Activated naive CD8-positive, alpha-beta T cell treated with anti-CD3 and anti-CD28 coated beads, Interleukin-2, amount 50 U/mL, for 24 hours (primary cell): ENCODE results near the gene CCDC92B.
"Not testable (repeated sequence)": the region's sequence is repeated elsewhere in the genome, so short reads cannot be mapped to it uniquely, and the experiment has no call there.

Experiments used
- ATAC-seq: fragments of 150-1000 bp; cut with Tn5 transposase; one replicate; pipeline ENCODE4 v1.10.0; 2021
- DNase-seq: peaks from one replicate; pipeline ENCODE4 v3.0.0; 2021
- H3K27ac Mint-ChIP-seq: one replicate; pipeline ENCODE4 v1.8.0; 2021; ENCODE audit warnings: mild to moderate bottlenecking, mixed read lengths
- H3K27me3 Mint-ChIP-seq: one replicate; pipeline ENCODE4 v1.8.0; 2021; ENCODE audit warnings: mixed read lengths
- H3K36me3 Mint-ChIP-seq: one replicate; pipeline ENCODE4 v1.8.0; 2021; ENCODE audit warnings: low read depth, mixed read lengths
- H3K4me1 Mint-ChIP-seq: one replicate; pipeline ENCODE4 v1.8.0; 2021; ENCODE audit warnings: mixed read lengths
- H3K4me3 Mint-ChIP-seq: one replicate; pipeline ENCODE4 v1.8.0; 2021; ENCODE audit warnings: mild to moderate bottlenecking, moderate library complexity, mixed read lengths
- H3K9me3 Mint-ChIP-seq: one replicate; pipeline ENCODE4 v1.8.0; 2021; ENCODE audit warnings: mixed read lengths

Gene CCDC92B

GRCh38 chr17:2705888-2706795 lies 43.3 kb downstream of the CCDC92B start:
- DNase-seq (no peak), ATAC-seq (no peak)
- Mint-ChIP-seq H3K9me3 (no peaks in the 10 kb centered on the region), H3K4me3 (no peak overlapping the region), H3K36me3 (peaks cover 30% of the 10 kb centered on the region), H3K27me3 (no peaks in the 10 kb centered on the region), H3K4me1 (peaks cover 31% of the 10 kb centered on the region), H3K27ac (no peak overlapping the region)

- Mint-ChIP-seq H3K9me3 (no peaks in the 10 kb centered on the region), H3K27me3 (no peaks in the 10 kb centered on the region), H3K27ac (no peak overlapping the region), H3K4me1 (peaks cover 25% of the 10 kb centered on the region), H3K36me3 (peaks cover 26% of the 10 kb centered on the region), H3K4me3 (no peak overlapping the region)
- ATAC-seq (no peak), DNase-seq (no peak)
Measured at GRCh38 chr17:2705263-2705662, 44.2 kb downstream of the CCDC92B start.

GRCh38 chr17:2704890-2705248 lies 44.6 kb downstream of the CCDC92B start:
- no peaks in the 10 kb centered on the region for H3K9me3 Mint-ChIP-seq
- H3K4me1 Mint-ChIP-seq, result peaks cover 21% of the 10 kb centered on the region
- DNase-seq (no peak), ATAC-seq (no peak)
- no peak overlapping the region for H3K27ac Mint-ChIP-seq
- H3K27me3 Mint-ChIP-seq, result no peaks in the 10 kb centered on the region
- peaks cover 24% of the 10 kb centered on the region for H3K36me3 Mint-ChIP-seq
- H3K4me3 Mint-ChIP-seq, result no peak overlapping the region

GRCh38 chr17:2704031-2704889 lies 45.2 kb downstream of the CCDC92B start:
- H3K36me3 Mint-ChIP-seq, result peaks cover 22% of the 10 kb centered on the region
- H3K9me3 Mint-ChIP-seq, result no peaks in the 10 kb centered on the region
- no peaks in the 10 kb centered on the region for H3K27me3 Mint-ChIP-seq
- ATAC-seq, result no peak
- DNase-seq, result no peak
- peaks cover 15% of the 10 kb centered on the region for H3K4me1 Mint-ChIP-seq
- no peak overlapping the region for H3K27ac Mint-ChIP-seq
- H3K4me3 Mint-ChIP-seq, result no peak overlapping the region

GRCh38 chr17:2703606-2704005 lies 45.8 kb downstream of the CCDC92B start:
- Mint-ChIP-seq H3K4me3 (no peak overlapping the region), H3K9me3 (no peaks in the 10 kb centered on the region), H3K27me3 (no peaks in the 10 kb centered on the region), H3K27ac (no peak overlapping the region), H3K36me3 (peaks cover 25% of the 10 kb centered on the region), H3K4me1 (peaks cover 9% of the 10 kb centered on the region)
- no peak for DNase-seq
- no peak for ATAC-seq

GRCh38 chr17:2703181-2703580 lies 46.3 kb downstream of the CCDC92B start:
- H3K27me3 Mint-ChIP-seq, result no peaks in the 10 kb centered on the region
- H3K4me3 Mint-ChIP-seq, result no peak overlapping the region
- H3K27ac Mint-ChIP-seq, result no peak overlapping the region
- DNase-seq (no peak), ATAC-seq (no peak)
- H3K4me1 Mint-ChIP-seq, result peaks cover 4% of the 10 kb centered on the region
- H3K9me3 Mint-ChIP-seq, result no peaks in the 10 kb centered on the region
- H3K36me3 Mint-ChIP-seq, result peaks cover 25% of the 10 kb centered on the region

- Mint-ChIP-seq H3K4me3 (no peak overlapping the region), H3K27me3 (no peaks in the 10 kb centered on the region), H3K27ac (no peak overlapping the region), H3K36me3 (peaks cover 25% of the 10 kb centered on the region), H3K4me1 (peaks cover 3% of the 10 kb centered on the region), H3K9me3 (no peaks in the 10 kb centered on the region)
- no peak for ATAC-seq
- DNase-seq, result no peak
Measured at GRCh38 chr17:2701996-2702741, 47.3 kb downstream of the CCDC92B start.

GRCh38 chr17:2701161-2701995 lies 48.1 kb downstream of the CCDC92B start:
- no peak overlapping the region for H3K27ac Mint-ChIP-seq
- no peak for DNase-seq
- H3K36me3 Mint-ChIP-seq, result peaks cover 29% of the 10 kb centered on the region
- H3K4me3 Mint-ChIP-seq, result no peak overlapping the region
- H3K27me3 Mint-ChIP-seq, result no peaks in the 10 kb centered on the region
- H3K4me1 Mint-ChIP-seq, result peaks cover 3% of the 10 kb centered on the region
- H3K9me3 Mint-ChIP-seq, result no peaks in the 10 kb centered on the region
- ATAC-seq, result no peak

GRCh38 chr17:2700491-2701141 lies 48.8 kb downstream of the CCDC92B start:
- Mint-ChIP-seq H3K4me3 (no peak overlapping the region), H3K27me3 (no peaks in the 10 kb centered on the region), H3K27ac (no peak overlapping the region), H3K9me3 (no peaks in the 10 kb centered on the region), H3K4me1 (peaks cover 3% of the 10 kb centered on the region), H3K36me3 (peaks cover 28% of the 10 kb centered on the region)
- no peak for DNase-seq
- ATAC-seq, result no peak

GRCh38 chr17:2700030-2700490 lies 49.4 kb downstream of the CCDC92B start:
- peaks cover 25% of the 10 kb centered on the region for H3K36me3 Mint-ChIP-seq
- H3K9me3 Mint-ChIP-seq, result no peaks in the 10 kb centered on the region
- no peak overlapping the region for H3K27ac Mint-ChIP-seq
- H3K4me3 Mint-ChIP-seq, result no peak overlapping the region
- H3K4me1 Mint-ChIP-seq, result no peaks in the 10 kb centered on the region
- DNase-seq (no peak), ATAC-seq (no peak)
- no peaks in the 10 kb centered on the region for H3K27me3 Mint-ChIP-seq

GRCh38 chr17:2699216-2699805 lies 50.1 kb downstream of the CCDC92B start:
- H3K9me3 Mint-ChIP-seq, ATAC-seq, H3K4me3 Mint-ChIP-seq, H3K27me3 Mint-ChIP-seq, DNase-seq, H3K27ac Mint-ChIP-seq, H3K4me1 Mint-ChIP-seq: not testable (repeated sequence)
- H3K36me3 Mint-ChIP-seq, result peaks cover 23% of the 10 kb centered on the region

- H3K4me3 Mint-ChIP-seq, result no peak overlapping the region
- no peaks in the 10 kb centered on the region for H3K4me1 Mint-ChIP-seq
- peaks cover 20% of the 10 kb centered on the region for H3K36me3 Mint-ChIP-seq
- DNase-seq, result no peak
- no peaks in the 10 kb centered on the region for H3K9me3 Mint-ChIP-seq
- no peaks in the 10 kb centered on the region for H3K27me3 Mint-ChIP-seq
- no peak overlapping the region for H3K27ac Mint-ChIP-seq
- no peak for ATAC-seq
Measured at GRCh38 chr17:2697611-2698162, 51.8 kb downstream of the CCDC92B start.
